ENCODE results near the gene CNOT6L.

The CNOT6L gene

GRCh38 chr4:77762531-77762930 is 56.6 kb downstream of the CNOT6L start:
- Histone ChIP-seq H3K36me3 (ENCODE audit: insufficient read depth) (no peaks in the 10 kb centered on the region), H4K20me1 (ENCODE audit: insufficient read depth) (0 out of 2 replicates have a peak, but pooled peaks cover 3% of the 10 kb centered on the region), H3K27me3 (ENCODE audit: insufficient read depth, low read depth) (no peaks in the 10 kb centered on the region), H2AFZ (ENCODE audit: low read depth) (no peak overlapping the region), H3K4me3 (IDR thresholded peaks at IDR 0.05; ENCODE audit: insufficient read depth, low read depth, low read length) (no peak overlapping the region), H3K79me2 (ENCODE audit: insufficient read depth, low read depth) (peaks cover 17% of the 10 kb centered on the region; the same call in 1 of the 2 replicates), H3K4me2 (no peak overlapping the region), H3K9ac (no peak overlapping the region), H3K4me1 (ENCODE audit: low read depth, poor library complexity, severe bottlenecking) (no peaks in the 10 kb centered on the region), H3K27ac (no peak overlapping the region)
- TF ChIP-seq, protein P1, sequence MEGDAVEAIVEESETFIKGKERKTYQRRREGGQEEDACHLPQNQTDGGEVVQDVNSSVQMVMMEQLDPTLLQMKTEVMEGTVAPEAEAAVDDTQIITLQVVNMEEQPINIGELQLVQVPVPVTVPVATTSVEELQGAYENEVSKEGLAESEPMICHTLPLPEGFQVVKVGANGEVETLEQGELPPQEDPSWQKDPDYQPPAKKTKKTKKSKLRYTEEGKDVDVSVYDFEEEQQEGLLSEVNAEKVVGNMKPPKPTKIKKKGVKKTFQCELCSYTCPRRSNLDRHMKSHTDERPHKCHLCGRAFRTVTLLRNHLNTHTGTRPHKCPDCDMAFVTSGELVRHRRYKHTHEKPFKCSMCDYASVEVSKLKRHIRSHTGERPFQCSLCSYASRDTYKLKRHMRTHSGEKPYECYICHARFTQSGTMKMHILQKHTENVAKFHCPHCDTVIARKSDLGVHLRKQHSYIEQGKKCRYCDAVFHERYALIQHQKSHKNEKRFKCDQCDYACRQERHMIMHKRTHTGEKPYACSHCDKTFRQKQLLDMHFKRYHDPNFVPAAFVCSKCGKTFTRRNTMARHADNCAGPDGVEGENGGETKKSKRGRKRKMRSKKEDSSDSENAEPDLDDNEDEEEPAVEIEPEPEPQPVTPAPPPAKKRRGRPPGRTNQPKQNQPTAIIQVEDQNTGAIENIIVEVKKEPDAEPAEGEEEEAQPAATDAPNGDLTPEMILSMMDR (conservative IDR thresholded peaks at IDR 0.05; ENCODE audit: low read depth, low read length), result no peak

GRCh38 chr4:77761595-77761994 is 57.6 kb downstream of the CNOT6L start:
- no peaks in the 10 kb centered on the region for H3K36me3 ChIP-seq (ENCODE audit: insufficient read depth)
- TF ChIP-seq, protein P1 (conservative IDR thresholded peaks at IDR 0.05; ENCODE audit: low read depth, low read length), result no peak
- no peak overlapping the region for H3K4me2 ChIP-seq
- no peaks in the 10 kb centered on the region for H3K27me3 ChIP-seq (ENCODE audit: insufficient read depth, low read depth)
- no peak overlapping the region for H3K9ac ChIP-seq
- H4K20me1 ChIP-seq (ENCODE audit: insufficient read depth), result 0 out of 2 replicates have a peak, but pooled peaks cover 3% of the 10 kb centered on the region
- no peak overlapping the region for H3K27ac ChIP-seq
- no peak overlapping the region for H3K4me3 ChIP-seq (IDR thresholded peaks at IDR 0.05; ENCODE audit: insufficient read depth, low read depth, low read length)
- no peak overlapping the region for H2AFZ ChIP-seq (ENCODE audit: low read depth)
- no peaks in the 10 kb centered on the region for H3K4me1 ChIP-seq (ENCODE audit: low read depth, poor library complexity, severe bottlenecking)
- peaks cover 17% of the 10 kb centered on the region; the same call in 1 of the 2 replicates for H3K79me2 ChIP-seq (ENCODE audit: insufficient read depth, low read depth)

- H3K79me2 ChIP-seq (ENCODE audit: insufficient read depth, low read depth), result peaks cover 10% of the 10 kb centered on the region; the same call in 1 of the 2 replicates
Measured at GRCh38 chr4:77758804-77759203, 60.4 kb downstream of the CNOT6L start.

DNA sequence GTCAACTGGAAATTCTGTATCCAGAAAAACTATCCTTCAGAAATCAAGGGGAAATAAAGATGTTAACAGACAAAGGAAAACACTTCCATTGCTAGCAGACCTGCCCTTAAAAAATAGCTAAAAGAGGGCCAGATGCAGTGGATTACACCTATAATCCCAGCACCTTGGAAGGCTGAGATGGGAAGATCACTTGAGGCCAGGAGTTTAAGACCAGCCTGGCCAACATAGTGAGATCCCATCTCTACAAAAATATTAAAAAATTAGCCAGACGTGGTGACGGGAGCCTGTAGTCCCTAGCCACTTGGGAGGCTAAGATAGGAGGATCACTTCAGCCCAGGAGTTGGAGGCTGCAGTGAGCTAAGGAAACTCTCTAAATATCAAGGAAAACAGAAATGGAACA is 67.4 kb downstream of the CNOT6L start:
- no peak overlapping the region for H3K27ac ChIP-seq
- H4K20me1 ChIP-seq (ENCODE audit: insufficient read depth), result no peaks in the 10 kb centered on the region
- H3K9ac ChIP-seq, result no peak overlapping the region
- H3K79me2 ChIP-seq (ENCODE audit: insufficient read depth, low read depth), result peaks cover 6% of the 10 kb centered on the region; the same call in 1 of the 2 replicates
- H3K27me3 ChIP-seq (ENCODE audit: insufficient read depth, low read depth), result no peaks in the 10 kb centered on the region
- H3K4me2 ChIP-seq, result no peak overlapping the region
- peaks cover 7% of the 10 kb centered on the region; the same call in 1 of the 2 replicates for H3K36me3 ChIP-seq (ENCODE audit: insufficient read depth)
- no peaks in the 10 kb centered on the region for H3K4me1 ChIP-seq (ENCODE audit: low read depth, poor library complexity, severe bottlenecking)
- no peak overlapping the region for H2AFZ ChIP-seq (ENCODE audit: low read depth)
- TF ChIP-seq, protein P1 (conservative IDR thresholded peaks at IDR 0.05; ENCODE audit: low read depth, low read length), result no peak
- H3K4me3 ChIP-seq (IDR thresholded peaks at IDR 0.05; ENCODE audit: insufficient read depth, low read depth, low read length), result no peak overlapping the region

More at GRCh38 chr4:77758804-77759203, 60.4 kb downstream of the CNOT6L start:
- Histone ChIP-seq H3K27ac (no peak overlapping the region), H3K36me3 (ENCODE audit: insufficient read depth) (peaks cover 7% of the 10 kb centered on the region; the same call in 1 of the 2 replicates), H2AFZ (ENCODE audit: low read depth) (no peak overlapping the region), H3K4me2 (no peak overlapping the region), H3K4me3 (IDR thresholded peaks at IDR 0.05; ENCODE audit: insufficient read depth, low read depth, low read length) (no peak overlapping the region), H3K9ac (no peak overlapping the region), H3K4me1 (ENCODE audit: low read depth, poor library complexity, severe bottlenecking) (no peaks in the 10 kb centered on the region), H4K20me1 (ENCODE audit: insufficient read depth) (0 out of 2 replicates have a peak, but pooled peaks cover 3% of the 10 kb centered on the region), H3K27me3 (ENCODE audit: insufficient read depth, low read depth) (no peaks in the 10 kb centered on the region)
- TF ChIP-seq, protein P1 (conservative IDR thresholded peaks at IDR 0.05; ENCODE audit: low read depth, low read length), result no peak

Measured in KMS-11 (cell line).